Fibroblast of villous mesenchyme (primary cell): ENCODE results near the gene OR8S1. TPM values are rescaled to one million over a fixed set of nuclear protein-coding genes. Genes with fewer than 3 reads are reported as not detected.

Source experiments
- DNase-seq: peaks from one replicate; pipeline ENCODE4 v3.0.0-alpha.2; 2010; ENCODE audit warnings: low read depth
- H3K4me3 ChIP-seq: 2 replicates; pipeline ENCODE4 v1.5.1; 2011; ENCODE audit warnings: low read depth, mild to moderate bottlenecking, low read length
- total RNA-seq: library from RNA; depleted of rRNA; stranded (reverse); fragments of >200 nt; gene quantifications from 2 replicates; pipeline ENCODE4 v1.2.3, GENCODE V29; 2012
- TF ChIP-seq, protein P1 (sequence below): IDR thresholded peaks from 2 replicates; pipeline ENCODE4 v1.5.1; 2012; ENCODE audit warnings: low read depth, mild to moderate bottlenecking, low read length; ENCODE audit not compliant: insufficient read depth

OR8S1 gene
- total RNA-seq, 1 donor, result not detected

DNA sequence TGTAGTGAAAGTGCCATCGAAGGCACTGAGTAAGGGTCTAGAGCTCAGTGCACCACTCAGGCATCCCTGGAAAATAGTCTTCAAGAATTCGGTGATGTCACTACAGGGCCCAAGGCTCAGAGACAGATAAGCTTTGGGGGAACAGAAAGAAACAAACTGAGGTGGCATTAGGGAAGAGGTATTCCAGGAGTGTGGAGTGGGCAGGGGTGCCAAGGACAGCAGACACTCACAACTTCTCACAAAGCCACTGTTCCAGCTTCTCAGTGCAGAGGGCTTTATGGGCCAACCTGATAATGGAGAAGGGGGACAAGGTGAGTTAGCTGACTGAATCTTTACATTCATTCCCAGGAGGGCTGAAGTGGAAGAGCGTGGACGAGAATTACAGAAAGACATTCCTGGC lies 42.3 kb downstream of the OR8S1 start:
- H3K4me3 ChIP-seq, result no peak overlapping the region
- TF ChIP-seq, protein P1, sequence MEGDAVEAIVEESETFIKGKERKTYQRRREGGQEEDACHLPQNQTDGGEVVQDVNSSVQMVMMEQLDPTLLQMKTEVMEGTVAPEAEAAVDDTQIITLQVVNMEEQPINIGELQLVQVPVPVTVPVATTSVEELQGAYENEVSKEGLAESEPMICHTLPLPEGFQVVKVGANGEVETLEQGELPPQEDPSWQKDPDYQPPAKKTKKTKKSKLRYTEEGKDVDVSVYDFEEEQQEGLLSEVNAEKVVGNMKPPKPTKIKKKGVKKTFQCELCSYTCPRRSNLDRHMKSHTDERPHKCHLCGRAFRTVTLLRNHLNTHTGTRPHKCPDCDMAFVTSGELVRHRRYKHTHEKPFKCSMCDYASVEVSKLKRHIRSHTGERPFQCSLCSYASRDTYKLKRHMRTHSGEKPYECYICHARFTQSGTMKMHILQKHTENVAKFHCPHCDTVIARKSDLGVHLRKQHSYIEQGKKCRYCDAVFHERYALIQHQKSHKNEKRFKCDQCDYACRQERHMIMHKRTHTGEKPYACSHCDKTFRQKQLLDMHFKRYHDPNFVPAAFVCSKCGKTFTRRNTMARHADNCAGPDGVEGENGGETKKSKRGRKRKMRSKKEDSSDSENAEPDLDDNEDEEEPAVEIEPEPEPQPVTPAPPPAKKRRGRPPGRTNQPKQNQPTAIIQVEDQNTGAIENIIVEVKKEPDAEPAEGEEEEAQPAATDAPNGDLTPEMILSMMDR, result no peak
- no peak for DNase-seq

DNA sequence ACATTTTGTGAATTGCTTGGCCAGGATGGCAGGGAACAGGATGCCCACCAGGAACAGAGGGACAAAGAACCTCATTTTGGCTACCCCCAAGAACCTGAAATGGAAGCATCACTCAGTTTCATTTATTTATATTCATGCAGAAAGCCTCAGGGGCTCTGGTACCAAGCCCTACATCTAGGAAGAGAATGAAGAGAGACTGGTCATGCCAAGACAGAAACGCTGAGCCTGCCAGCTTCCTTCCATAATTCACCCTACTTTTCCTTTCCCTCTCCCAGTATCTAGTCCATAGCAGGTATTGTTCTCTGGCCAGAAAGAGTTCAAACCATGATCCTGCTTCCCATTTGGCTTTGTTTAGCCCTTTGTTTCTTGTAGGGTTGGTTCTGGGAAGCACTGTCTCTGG lies 44.5 kb downstream of the OR8S1 start, which contains the start of gene LALBA:
Gene LALBA, minus strand, starts transcription at position 101 of the 400 bp plus-strand sequence. Its CDS starts 26 bp downstream, at position 75.
- DNase-seq, result no peak
- H3K4me3 ChIP-seq, result no peak within 1 kb of the TSS

DNA sequence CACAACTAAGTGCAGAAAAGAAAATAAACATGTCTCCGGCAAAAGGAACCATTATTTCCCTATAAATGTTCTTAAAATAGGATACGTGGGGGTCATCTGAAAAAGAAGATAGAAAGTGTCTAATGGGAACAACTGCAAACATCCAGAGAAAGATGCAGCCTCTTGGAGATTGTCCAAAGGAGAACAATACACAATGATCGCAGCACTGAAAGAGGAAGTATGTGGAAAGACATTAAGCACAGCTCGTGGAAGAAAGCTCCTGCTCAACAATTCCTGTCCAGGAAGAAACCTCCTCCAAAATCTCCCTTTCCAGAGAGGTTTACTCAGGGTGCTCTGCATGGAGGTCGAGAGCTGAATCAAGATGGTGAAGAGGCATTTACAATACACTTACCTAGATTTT lies 46.9 kb downstream of the OR8S1 start:
- DNase-seq, result no peak
- TF ChIP-seq, protein P1, result no peak
- H3K4me3 ChIP-seq, result no peak overlapping the region

More for the DNA sequence above, 44.5 kb downstream of the OR8S1 start, which contains the start of gene LALBA:
- TF ChIP-seq, protein P1, result no peak

Other genes starting within 250 kb of the OR8S1 start
- gene ZNF641, start 174.7 kb upstream of the OR8S1 start, total RNA-seq, result 9.3 and 16.8 TPM in 2 replicates
- gene ANP32D, start 53.1 kb upstream of the OR8S1 start, total RNA-seq, result not detected in 2 replicates
- not detected in 2 replicates for gene C12orf54, start 43.1 kb upstream of the OR8S1 start, total RNA-seq
- not detected in 2 replicates for gene LALBA, start 44.4 kb downstream of the OR8S1 start, total RNA-seq
- gene KANSL2, start 156.6 kb downstream of the OR8S1 start, total RNA-seq, result 55.4 and 60.5 TPM in 2 replicates
- 21.9 and 46.6 TPM in 2 replicates for gene CCNT1, start 191.1 kb downstream of the OR8S1 start, total RNA-seq